HEK293 (cell line): ENCODE data around the gene TMEM125.

Experiments used
- CTCF ChIA-PET: fragments of 350-600 bp; formaldehyde crosslinking; extraction: SDS; loops from one replicate; lab custom pipeline; 2021; ENCODE audit warnings: antibody characterized with exemption; lab: Yijun Ruan, JAX
- POLR2A ChIA-PET: fragments of 300-600 bp; formaldehyde crosslinking; extraction: SDS; loops from one replicate; lab custom pipeline; 2020; ENCODE audit warnings: antibody characterized with exemption, inconsistent platforms; lab: Yijun Ruan, JAX
- H3K27ac ChIP-seq: fragments of 200-500 bp; sonication (Bioruptor generic); 2 replicates; pipeline ENCODE4 v1.5.1; 2014; ENCODE audit warnings: low read depth, low read length, control low read depth, inconsistent platforms; ENCODE audit errors: extremely low read depth
- H3K36me3 ChIP-seq, 2 experiments: fragments of 200-500 bp in 1 of 2; sonication (Bioruptor generic) in 1 of 2; 1 replicate in 1 of 2; 2 replicates in 1 of 2; pipeline ENCODE4 v1.5.1; 2014 to 2017; ENCODE audit warnings: inconsistent platforms in 2 of 2, low read length in 2 of 2; ENCODE audit not compliant: control insufficient read depth in 2 of 2, insufficient read depth in 1 of 2
- H3K4me1 ChIP-seq: fragments of 200-500 bp; sonication (Bioruptor generic); 2 replicates; pipeline ENCODE4 v1.5.1; 2014; ENCODE audit warnings: mild to moderate bottlenecking, low read length, inconsistent platforms; ENCODE audit not compliant: control insufficient read depth, insufficient read depth
- H3K4me3 ChIP-seq: 2 replicates; pipeline ENCODE4 v1.5.1; 2011; ENCODE audit warnings: low read depth, mild to moderate bottlenecking, control low read depth, low read length, moderate library complexity
- H3K9me3 ChIP-seq: fragments of 200-500 bp; sonication (Bioruptor generic); 2 replicates; pipeline ENCODE4 v1.5.1; 2014; ENCODE audit warnings: low read depth, low read length, inconsistent platforms; ENCODE audit not compliant: control insufficient read depth, insufficient read depth
- BCL6B ChIP-seq: fragments of 450-650 bp; formaldehyde crosslinking; IDR thresholded peaks from 2 replicates; pipeline ENCODE4 v1.5.1; 2017; ENCODE audit warnings: missing biosample characterization, missing genetic modification characterization
- PRDM4 ChIP-seq: fragments of 450-650 bp; formaldehyde crosslinking; IDR thresholded peaks from 2 replicates; pipeline ENCODE4 v1.5.1; 2017; ENCODE audit warnings: missing biosample characterization, missing genetic modification characterization
- YY2 ChIP-seq: fragments of 450-650 bp; formaldehyde crosslinking; IDR thresholded peaks from 2 replicates; pipeline ENCODE4 v1.5.1; 2016; ENCODE audit warnings: missing biosample characterization, missing genetic modification characterization
- ZBTB21 ChIP-seq: fragments of 450-650 bp; formaldehyde crosslinking; IDR thresholded peaks from 2 replicates; pipeline ENCODE4 v1.5.1; 2017; ENCODE audit warnings: missing biosample characterization, missing genetic modification characterization
- ZBTB8A ChIP-seq: fragments of 450-650 bp; formaldehyde crosslinking; IDR thresholded peaks from 2 replicates; pipeline ENCODE4 v1.5.1; 2016; ENCODE audit warnings: missing biosample characterization, missing genetic modification characterization
- ZIC2 ChIP-seq: fragments of 450-650 bp; formaldehyde crosslinking; IDR thresholded peaks from 2 replicates; pipeline ENCODE4 v1.5.1; 2016; ENCODE audit warnings: missing biosample characterization, missing genetic modification characterization
- ZNF121 ChIP-seq: fragments of 450-650 bp; formaldehyde crosslinking; IDR thresholded peaks from 2 replicates; pipeline ENCODE4 v1.5.1; 2016; ENCODE audit warnings: missing biosample characterization, missing genetic modification characterization
- ZNF148 ChIP-seq: fragments of 450-650 bp; formaldehyde crosslinking; IDR thresholded peaks from 2 replicates; pipeline ENCODE4 v1.5.0; 2017; ENCODE audit warnings: missing biosample characterization, missing genetic modification characterization, borderline replicate concordance
- ZNF211 ChIP-seq: fragments of 450-650 bp; formaldehyde crosslinking; IDR thresholded peaks from 2 replicates; pipeline ENCODE4 v1.5.1; 2016; ENCODE audit warnings: low read depth, missing biosample characterization, missing genetic modification characterization
- ZNF24 ChIP-seq: fragments of 450-650 bp; formaldehyde crosslinking; IDR thresholded peaks from 2 replicates; pipeline ENCODE4 v1.5.1; 2016; ENCODE audit warnings: missing biosample characterization, missing genetic modification characterization
- ZNF521 ChIP-seq: fragments of 450-650 bp; formaldehyde crosslinking; IDR thresholded peaks from 2 replicates; pipeline ENCODE4 v1.5.1; 2017; ENCODE audit warnings: missing biosample characterization, mild to moderate bottlenecking, missing genetic modification characterization
- ZNF549 ChIP-seq: fragments of 450-650 bp; IDR thresholded peaks from 2 replicates; pipeline ENCODE4 v1.5.1; 2018; ENCODE audit warnings: missing biosample characterization, missing genetic modification characterization, mild to moderate bottlenecking, inconsistent platforms, moderate library complexity
- ZNF645 ChIP-seq: fragments of 450-650 bp; formaldehyde crosslinking; IDR thresholded peaks from 2 replicates; pipeline ENCODE4; 2016; ENCODE audit warnings: missing biosample characterization, missing genetic modification characterization
- ZNF837 ChIP-seq: fragments of 450-650 bp; formaldehyde crosslinking; IDR thresholded peaks from 2 replicates; pipeline ENCODE4 v1.5.1; 2016; ENCODE audit warnings: missing biosample characterization, missing genetic modification characterization
- ZSCAN4 ChIP-seq: fragments of 450-650 bp; formaldehyde crosslinking; IDR thresholded peaks from 2 replicates; pipeline ENCODE4 v1.5.1; 2017; ENCODE audit warnings: missing biosample characterization, missing genetic modification characterization

TMEM125 gene

GRCh38 chr1:43253876-43254275 is 15.9 kb upstream of the TMEM125 start:
- Histone ChIP-seq H3K4me1 (no peaks in the 10 kb centered on the region), H3K27ac (no peak overlapping the region)
- no peak for TF ChIP-seq ZSCAN4 (tag by site-specific recombination)
- TF ChIP-seq ZNF211: no peak
- no peak for TF ChIP-seq PRDM4 (tag by site-specific recombination)
- no peak for TF ChIP-seq YY2 (tag by site-specific recombination)
- TF ChIP-seq ZNF837 (tag by site-specific recombination): no peak
- TF ChIP-seq ZIC2: 0 out of 2 replicates have a peak, but pooled peaks have one; percentile 41
- no peak for TF ChIP-seq ZNF24 (tag by site-specific recombination)
- TF ChIP-seq, all 188 proteins: peak for 1
- H3K4me3 ChIP-seq: no peak overlapping the region
- H3K36me3 ChIP-seq: no peaks in the 10 kb centered on the region
- POLR2A ChIA-PET: no interaction called here
- CTCF ChIA-PET: no interaction called here
- H3K9me3 ChIP-seq: no peaks in the 10 kb centered on the region

GRCh38 chr1:43255438-43256210 is 14.2 kb upstream of the TMEM125 start:
- no peaks in the 10 kb centered on the region for H3K36me3 ChIP-seq
- no peak for TF ChIP-seq ZBTB8A (tag by site-specific recombination)
- no peak for TF ChIP-seq ZNF521
- TF ChIP-seq ZNF549: no peak
- no peak for TF ChIP-seq ZNF148 (tag by site-specific recombination)
- no peak for TF ChIP-seq ZNF645 (tag by site-specific recombination)
- no peak for TF ChIP-seq ZBTB21
- no peak for TF ChIP-seq ZSCAN4 (tag by site-specific recombination)
- TF ChIP-seq ZNF121 (tag by site-specific recombination): no peak
- TF ChIP-seq BCL6B (tag by site-specific recombination): no peak
- no peak overlapping the region for H3K4me3 ChIP-seq
- H3K27ac ChIP-seq: no peak overlapping the region
- CTCF ChIA-PET: no interaction called here
- H3K9me3 ChIP-seq: no peaks in the 10 kb centered on the region
- no peaks in the 10 kb centered on the region for H3K4me1 ChIP-seq
- POLR2A ChIA-PET: no interaction called here
